NCI-H2171 treated with DMSO at 0.1 percent for 48 hours (cell line): ENCODE data around the gene MCUR1.
"Not testable (repeated sequence)": the region's sequence is repeated elsewhere in the genome, so short reads cannot be mapped to it uniquely, and the experiment has no call there.

Experiments used
- DNase-seq: peaks from one replicate; lab custom pipeline; 2025; lab: John Stamatoyannopoulos, UW

The MCUR1 gene

GRCh38 chr6:13828656-13829301, 14.4 kb upstream of the MCUR1 start:
- DNase-seq: not testable (repeated sequence)

- no peak for DNase-seq
Measured at GRCh38 chr6:13827032-13827431, 12.7 kb upstream of the MCUR1 start.

- no peak for DNase-seq
Measured at GRCh38 chr6:13825871-13826270, 11.5 kb upstream of the MCUR1 start.

GRCh38 chr6:13818341-13818740, 4.0 kb upstream of the MCUR1 start:
- no peak for DNase-seq

GRCh38 chr6:13814938-13815575, 700 bp upstream of the MCUR1 start:
- DNase-seq: no peak

GRCh38 chr6:13813621-13814175, 659 bp downstream of the MCUR1 start:
- DNase-seq: peak; percentile 72

- no peak for DNase-seq
Measured at GRCh38 chr6:13813026-13813425, 1.3 kb downstream of the MCUR1 start.

GRCh38 chr6:13812359-13812642, 2.1 kb downstream of the MCUR1 start:
- no peak for DNase-seq

- DNase-seq: no peak
Measured at GRCh38 chr6:13811627-13812358, 2.6 kb downstream of the MCUR1 start.

- DNase-seq: peak; percentile 5
Measured at GRCh38 chr6:13810688-13811446, 3.5 kb downstream of the MCUR1 start.

- DNase-seq: no peak
Measured at GRCh38 chr6:13808801-13809200, 5.6 kb downstream of the MCUR1 start.

- no peak for DNase-seq
Measured at GRCh38 chr6:13807696-13808095, 6.7 kb downstream of the MCUR1 start.

- DNase-seq: no peak
Measured at GRCh38 chr6:13803581-13803980, 10.8 kb downstream of the MCUR1 start.

- no peak for DNase-seq
Measured at GRCh38 chr6:13800615-13801014, 13.7 kb downstream of the MCUR1 start.

GRCh38 chr6:13796781-13797180, 17.6 kb downstream of the MCUR1 start:
- no peak for DNase-seq

- DNase-seq: peak; percentile 81
Measured at GRCh38 chr6:13795041-13795750, 19.2 kb downstream of the MCUR1 start.

- peak; percentile 78 for DNase-seq
Measured at GRCh38 chr6:13794184-13794583, 20.2 kb downstream of the MCUR1 start.

GRCh38 chr6:13789746-13790145, 24.6 kb downstream of the MCUR1 start:
- DNase-seq: no peak

- no peak for DNase-seq
Measured at GRCh38 chr6:13788820-13789219, 25.5 kb downstream of the MCUR1 start.

- DNase-seq: no peak
Measured at GRCh38 chr6:13787137-13787536, 27.2 kb downstream of the MCUR1 start.

GRCh38 chr6:13780162-13780561, 34.2 kb downstream of the MCUR1 start:
- not testable (repeated sequence) for DNase-seq

GRCh38 chr6:13778028-13778427, 36.3 kb downstream of the MCUR1 start:
- DNase-seq: no peak
